Neuronal stem cell (in vitro differentiated cells): ENCODE measurements around the gene C12orf42.

Experiments used
- DNase-seq: peaks from one replicate; pipeline ENCODE4 v3.0.0-alpha.2; 2013; ENCODE audit warnings: low spot score
- H2AFZ ChIP-seq: one replicate; pipeline ENCODE4 v1.6.1; 2013; ENCODE audit warnings: mild to moderate bottlenecking, low read length, inconsistent platforms
- H2AK5ac ChIP-seq: 2 replicates; pipeline ENCODE4 v1.6.1; 2013; ENCODE audit warnings: low read depth, mild to moderate bottlenecking, inconsistent platforms, low read length, moderate library complexity, mixed read lengths
- H2BK120ac ChIP-seq: 2 replicates; pipeline ENCODE4 v1.6.1; 2013; ENCODE audit warnings: low read depth, mild to moderate bottlenecking, inconsistent platforms, low read length, moderate library complexity, mixed read lengths
- H2BK12ac ChIP-seq: one replicate; pipeline ENCODE4 v1.6.1; 2013; ENCODE audit warnings: low read length, inconsistent platforms
- H2BK15ac ChIP-seq: 2 replicates; pipeline ENCODE4 v1.6.1; 2013; ENCODE audit warnings: mild to moderate bottlenecking, low read length, inconsistent platforms, mixed read lengths
- H2BK5ac ChIP-seq: one replicate; pipeline ENCODE4 v1.6.1; 2013; ENCODE audit warnings: inconsistent platforms, mild to moderate bottlenecking, low read length, moderate library complexity
- H3K14ac ChIP-seq: one replicate; pipeline ENCODE4 v1.6.1; 2013; ENCODE audit warnings: low read length, inconsistent platforms
- H3K18ac ChIP-seq: 2 replicates; pipeline ENCODE4 v1.6.1; 2013; ENCODE audit warnings: low read length, inconsistent platforms
- H3K23ac ChIP-seq: 2 replicates; pipeline ENCODE4 v1.6.1; 2013; ENCODE audit warnings: low read depth, mild to moderate bottlenecking, mixed read lengths, low read length, inconsistent platforms; ENCODE audit not compliant: poor library complexity
- H3K27ac ChIP-seq: replicated peaks from 3 replicates; pipeline ENCODE4 v1.5.1; 2013; ENCODE audit warnings: low read length, inconsistent platforms
- H3K27me3 ChIP-seq, 3 experiments: 2 replicates each; pipeline ENCODE4 v1.6.1; 2013; ENCODE audit warnings: low read length in 3 of 3, mild to moderate bottlenecking in 2 of 3, inconsistent platforms in 1 of 3, low read depth in 1 of 3, mixed read lengths in 1 of 3, moderate library complexity in 1 of 3; ENCODE audit not compliant: control insufficient read depth in 3 of 3, insufficient read depth in 3 of 3
- H3K36me3 ChIP-seq, 2 donors: replicated peaks in 1 of 2; 2 replicates each; pipeline ENCODE4 v1.6.1; 2013; ENCODE audit warnings: low read length in 2 of 2; ENCODE audit not compliant: control insufficient read depth in 2 of 2, insufficient read depth in 2 of 2
- H3K4ac ChIP-seq: 2 replicates; pipeline ENCODE4 v1.6.1; 2013; ENCODE audit warnings: inconsistent platforms, mild to moderate bottlenecking, low read length, moderate library complexity
- H3K4me1 ChIP-seq, 2 donors: 1 replicate in 1 of 2; 2 replicates in 1 of 2; pipeline ENCODE4 v1.6.1; 2013; ENCODE audit warnings: low read length in 2 of 2, low read depth in 1 of 2; ENCODE audit not compliant: control insufficient read depth in 2 of 2, insufficient read depth in 1 of 2
- H3K4me2 ChIP-seq: one replicate; pipeline ENCODE4 v1.6.1; 2013; ENCODE audit warnings: mild to moderate bottlenecking, low read length, inconsistent platforms; ENCODE audit not compliant: insufficient read depth, poor library complexity, severe bottlenecking
- H3K4me3 ChIP-seq, 2 donors: 2 replicates each; pipeline ENCODE4 v1.5.1; 2013; ENCODE audit warnings: low read length in 2 of 2, mild to moderate bottlenecking in 2 of 2, inconsistent platforms in 1 of 2, moderate library complexity in 1 of 2
- H3K79me1 ChIP-seq: one replicate; pipeline ENCODE4 v1.6.1; 2013; ENCODE audit warnings: low read depth, mild to moderate bottlenecking, inconsistent platforms, low read length, moderate library complexity
- H3K9ac ChIP-seq: one replicate; pipeline ENCODE4 v1.6.1; 2013; ENCODE audit warnings: mild to moderate bottlenecking, low read depth, low read length, inconsistent platforms; ENCODE audit not compliant: poor library complexity
- H3K9me3 ChIP-seq, 2 donors: replicated peaks in 1 of 2; 2 replicates each; pipeline versions ENCODE3 to v1.6.1; 2013; ENCODE audit warnings: low read length in 2 of 2, mild to moderate bottlenecking in 2 of 2, inconsistent platforms in 1 of 2, low read depth in 1 of 2, mixed read lengths in 1 of 2, moderate library complexity in 1 of 2; ENCODE audit not compliant: control insufficient read depth in 2 of 2, insufficient read depth in 1 of 2
- H4K8ac ChIP-seq: one replicate; pipeline ENCODE4 v1.6.1; 2013; ENCODE audit warnings: low read depth, mild to moderate bottlenecking, inconsistent platforms, low read length, moderate library complexity
- H4K91ac ChIP-seq: one replicate; pipeline ENCODE4 v1.6.1; 2013; ENCODE audit warnings: low read length, low read depth, mild to moderate bottlenecking, inconsistent platforms; ENCODE audit not compliant: poor library complexity
- WGBS, 2 donors: extraction: QIAGEN DNeasy Blood & Tissue Kit; methylation state at CpG; one replicate each; pipeline ENCODE4 v1.1.7; 2013; ENCODE audit warnings: missing lambda C conversion rate in 2 of 2, mixed read lengths in 1 of 2; ENCODE audit not compliant: insufficient read length in 2 of 2, insufficient replicate concordance in 1 of 2; ENCODE audit errors: extremely low coverage in 2 of 2; 5-methylcytosine and 5-hydroxymethylcytosine counted together

C12orf42 gene

GRCh38 chr12:103314786-103315185 is 181.0 kb downstream of the C12orf42 start:
- Histone ChIP-seq H4K8ac (no peak overlapping the region), H3K27me3 (no peaks in the 10 kb centered on the region), H3K14ac (no peak overlapping the region), H3K23ac (no peak overlapping the region), H3K9ac (no peak overlapping the region), H2BK15ac (no peak overlapping the region), H3K9me3 (no peaks in the 10 kb centered on the region), H3K79me1 (no peaks in the 10 kb centered on the region), H3K4ac (no peak overlapping the region), H3K4me1 (no peaks in the 10 kb centered on the region), H2BK12ac (no peak overlapping the region), H4K91ac (no peak overlapping the region), H3K4me2 (no peak overlapping the region), H2BK120ac (no peak overlapping the region), H2AK5ac (no peak overlapping the region), H3K18ac (no peak overlapping the region), H3K27ac (no peak overlapping the region), H3K36me3 (no peaks in the 10 kb centered on the region), H2AFZ (no peak overlapping the region), H2BK5ac (no peak overlapping the region), H3K4me3 (no peak overlapping the region)
- DNase-seq, result no peak
- WGBS, 2 donors, result no CpG with 5 or more reads among the region's 2 CpGs

GRCh38 chr12:103313894-103314293 is 181.9 kb downstream of the C12orf42 start:
- Histone ChIP-seq H4K91ac (no peak overlapping the region), H3K18ac (no peak overlapping the region), H2AFZ (no peak overlapping the region), H3K36me3 (no peaks in the 10 kb centered on the region), H3K14ac (no peak overlapping the region), H2BK15ac (no peak overlapping the region), H3K4me1 (no peaks in the 10 kb centered on the region), H2AK5ac (no peak overlapping the region), H3K9ac (no peak overlapping the region), H3K9me3 (no peaks in the 10 kb centered on the region), H3K27me3 (no peaks in the 10 kb centered on the region), H3K4ac (no peak overlapping the region), H3K27ac (no peak overlapping the region), H2BK5ac (no peak overlapping the region), H4K8ac (no peak overlapping the region), H3K4me3 (no peak overlapping the region), H3K79me1 (no peaks in the 10 kb centered on the region), H2BK12ac (no peak overlapping the region), H3K4me2 (no peak overlapping the region), H3K23ac (no peak overlapping the region), H2BK120ac (no peak overlapping the region)
- no peak for DNase-seq
- no CpG with 5 or more reads among the region's 1 CpG for WGBS, 2 donors

GRCh38 chr12:103312742-103313354 is 182.9 kb downstream of the C12orf42 start:
- H3K4me2 ChIP-seq, result no peak overlapping the region
- no peak overlapping the region for H2BK120ac ChIP-seq
- no peak overlapping the region for H3K4me3 ChIP-seq
- H3K36me3 ChIP-seq, result no peaks in the 10 kb centered on the region
- no peak overlapping the region for H3K9ac ChIP-seq
- no CpG with 5 or more reads among the region's 3 CpGs for WGBS, 2 donors
- no peak for DNase-seq
- H3K27ac ChIP-seq, result no peak overlapping the region
- no peak overlapping the region for H4K91ac ChIP-seq
- H3K9me3 ChIP-seq, result no peaks in the 10 kb centered on the region
- H3K14ac ChIP-seq, result no peak overlapping the region
- no peaks in the 10 kb centered on the region for H3K79me1 ChIP-seq
- H3K4ac ChIP-seq, result no peak overlapping the region
- no peaks in the 10 kb centered on the region for H3K4me1 ChIP-seq
- H2BK15ac ChIP-seq, result no peak overlapping the region
- H3K18ac ChIP-seq, result no peak overlapping the region
- H2BK5ac ChIP-seq, result no peak overlapping the region
- H2BK12ac ChIP-seq, result no peak overlapping the region
- no peak overlapping the region for H4K8ac ChIP-seq
- H2AK5ac ChIP-seq, result no peak overlapping the region
- no peaks in the 10 kb centered on the region for H3K27me3 ChIP-seq
- no peak overlapping the region for H3K23ac ChIP-seq
- no peak overlapping the region for H2AFZ ChIP-seq

GRCh38 chr12:103310546-103311270 is 185.1 kb downstream of the C12orf42 start:
- no peak overlapping the region for H2BK12ac ChIP-seq
- H3K36me3 ChIP-seq, result no peaks in the 10 kb centered on the region
- H2AK5ac ChIP-seq, result no peak overlapping the region
- H2AFZ ChIP-seq, result no peak overlapping the region
- DNase-seq, result no peak
- no peak overlapping the region for H2BK15ac ChIP-seq
- H3K4ac ChIP-seq, result no peak overlapping the region
- H3K4me3 ChIP-seq, result no peak overlapping the region
- H3K4me1 ChIP-seq, result no peaks in the 10 kb centered on the region
- H4K8ac ChIP-seq, result no peak overlapping the region
- H3K4me2 ChIP-seq, result no peak overlapping the region
- no peak overlapping the region for H3K18ac ChIP-seq
- no CpG with 5 or more reads among the region's 5 CpGs for WGBS, 2 donors
- no peak overlapping the region for H2BK120ac ChIP-seq
- H3K23ac ChIP-seq, result no peak overlapping the region
- no peaks in the 10 kb centered on the region for H3K27me3 ChIP-seq
- no peak overlapping the region for H3K14ac ChIP-seq
- H3K27ac ChIP-seq, result no peak overlapping the region
- no peaks in the 10 kb centered on the region for H3K9me3 ChIP-seq
- H2BK5ac ChIP-seq, result no peak overlapping the region
- no peak overlapping the region for H4K91ac ChIP-seq
- no peaks in the 10 kb centered on the region for H3K79me1 ChIP-seq
- no peak overlapping the region for H3K9ac ChIP-seq
